Measurements from ENCODE around the gene ANKRD33.

The ANKRD33 gene

DNA sequence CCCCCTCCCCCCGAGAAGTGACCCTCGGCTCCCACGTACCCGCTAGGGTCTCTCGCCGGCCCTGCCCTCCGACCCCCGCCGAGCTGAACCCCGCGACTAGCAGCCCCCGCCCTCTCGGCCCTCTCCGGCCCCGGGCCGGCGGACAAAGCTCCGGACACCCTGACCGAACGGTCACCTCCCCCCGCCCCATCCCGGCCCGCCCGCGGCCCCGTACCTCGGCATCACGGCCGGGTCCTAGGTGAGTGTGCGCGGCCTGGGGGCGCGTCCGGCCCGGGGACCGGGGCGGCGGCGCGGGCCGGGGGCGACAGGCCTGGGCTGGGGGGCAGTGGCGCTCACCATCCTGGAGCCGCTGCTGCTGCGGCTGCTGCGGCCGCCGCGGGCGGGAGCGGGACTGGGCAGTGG is 39.6 kb upstream of the ANKRD33 start, which contains the start of gene FIGNL2:
TSS of gene FIGNL2 (minus strand) at position 393 of the 402 bp plus-strand sequence. CDS start 26,305 bp downstream, outside the sequence.
- Histone ChIP-seq H3K4me3 (ENCODE audit: low read depth, low read length) (peak within 1 kb of the TSS; percentile 80), H3K36me3 (ENCODE audit: control insufficient read depth, insufficient read depth, low read length) (peaks cover 4% of the 10 kb centered on the region), H3K9me3 (ENCODE audit: control insufficient read depth, insufficient read depth, low read length) (no peaks in the 10 kb centered on the region), H3K9ac (ENCODE audit: low read depth, low read length) (no peak within 1 kb of the TSS), H3K4me1 (ENCODE audit: control insufficient read depth, insufficient read depth, low read length) (peaks cover 24% of the 10 kb centered on the region), H3K27me3 (ENCODE audit: control insufficient read depth, insufficient read depth, low read length) (peaks cover 54% of the 10 kb centered on the region)

DNA sequence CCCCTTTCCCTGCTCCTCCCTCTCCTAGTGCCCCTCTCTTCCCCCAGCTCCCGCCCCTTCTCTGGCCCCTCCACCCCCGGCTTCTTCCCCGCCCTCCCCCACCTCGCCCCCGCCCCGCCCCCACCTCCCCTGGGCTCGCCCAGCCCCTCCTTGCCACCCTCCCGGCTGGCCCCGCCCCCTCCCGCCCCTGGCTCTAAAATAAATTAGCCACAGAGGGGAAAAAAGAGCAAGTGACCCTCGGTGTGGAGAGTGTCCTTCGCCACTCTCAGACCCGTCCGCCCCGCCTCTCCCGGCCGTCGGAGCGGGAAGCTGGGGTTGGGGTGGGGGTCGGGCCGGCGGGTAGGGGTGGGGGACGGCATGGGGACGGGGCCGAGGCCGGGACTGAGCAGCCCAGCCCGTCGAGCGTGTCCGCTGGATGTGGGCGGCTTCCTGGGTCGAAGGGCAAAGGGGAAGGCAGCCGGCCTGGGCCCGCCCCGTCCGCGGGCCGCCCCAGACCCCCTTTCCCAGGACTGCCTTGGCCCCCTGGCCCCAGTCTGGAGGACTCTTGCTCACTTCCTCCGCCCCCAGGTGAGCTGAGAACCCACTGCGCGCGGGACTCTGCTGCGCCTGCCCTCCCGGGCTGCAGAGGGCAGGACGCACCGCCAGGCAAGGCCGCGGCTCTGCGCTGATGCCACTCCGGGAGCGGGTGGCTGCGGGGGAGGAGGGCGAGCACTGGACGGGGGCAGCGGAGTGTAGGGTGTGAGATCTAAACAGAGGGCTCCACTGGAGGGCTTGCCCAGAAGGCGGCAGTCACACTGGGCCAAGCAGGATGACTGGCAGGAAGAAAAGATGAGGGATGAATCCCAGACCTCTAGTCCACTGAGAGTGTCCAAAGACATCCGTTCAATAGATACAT is 38.8 kb upstream of the ANKRD33 start:
- Histone ChIP-seq H3K36me3 (ENCODE audit: control insufficient read depth, insufficient read depth, low read length) (peaks cover 4% of the 10 kb centered on the region), H3K9me3 (ENCODE audit: control insufficient read depth, insufficient read depth, low read length) (no peaks in the 10 kb centered on the region), H3K4me3 (ENCODE audit: low read depth, low read length) (peak overlapping the region; percentile 59), H3K9ac (ENCODE audit: low read depth, low read length) (no peak overlapping the region), H3K27me3 (ENCODE audit: control insufficient read depth, insufficient read depth, low read length) (peaks cover 61% of the 10 kb centered on the region), H3K4me1 (ENCODE audit: control insufficient read depth, insufficient read depth, low read length) (peaks cover 24% of the 10 kb centered on the region)

DNA sequence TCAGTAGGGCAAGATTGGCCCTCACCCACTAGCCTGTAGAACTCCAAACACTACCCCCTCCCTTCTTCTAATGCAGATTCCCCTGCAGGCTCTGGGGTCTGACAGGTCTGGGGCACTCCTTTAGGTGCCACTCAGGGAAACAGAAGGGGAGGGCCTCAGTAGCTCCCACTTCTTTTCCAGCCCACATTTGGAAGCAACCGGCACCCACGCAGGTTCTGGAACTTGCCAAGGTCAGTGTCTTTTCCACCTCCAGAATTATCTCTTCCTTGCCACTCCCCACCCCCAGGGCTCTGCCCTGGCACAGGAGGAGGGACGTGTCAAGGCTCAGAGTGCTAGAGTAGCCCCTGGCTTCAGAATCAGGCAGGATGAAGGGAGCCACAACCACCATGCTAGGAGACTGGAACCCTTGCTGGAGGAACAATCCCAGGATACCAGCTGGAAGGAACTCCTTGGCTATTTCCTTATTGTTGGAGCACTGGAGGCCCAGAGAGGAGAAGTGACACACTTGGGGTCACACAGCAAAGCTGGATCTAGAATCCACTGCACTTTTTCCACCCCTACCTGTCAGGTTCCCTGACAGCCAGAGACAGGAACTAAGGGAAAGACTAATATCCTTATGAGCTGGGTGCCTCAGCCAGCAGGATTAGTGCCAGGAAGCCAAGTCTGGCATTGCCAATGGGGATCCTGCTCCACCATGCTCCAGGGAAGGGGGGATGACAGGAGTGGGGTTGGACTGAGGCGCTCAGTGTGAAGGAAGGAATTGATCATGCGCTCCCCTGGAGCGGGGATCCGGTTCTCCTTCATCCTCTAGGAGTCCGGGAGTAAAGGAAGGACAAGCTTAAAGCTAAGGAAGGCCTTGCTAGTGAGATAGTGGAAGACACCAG is 37.6 kb upstream of the ANKRD33 start:
- H3K27me3 ChIP-seq (ENCODE audit: control insufficient read depth, insufficient read depth, low read length) = peaks cover 56% of the 10 kb centered on the region
- H3K4me3 ChIP-seq (ENCODE audit: low read depth, low read length) = no peak overlapping the region
- H3K36me3 ChIP-seq (ENCODE audit: control insufficient read depth, insufficient read depth, low read length) = no peaks in the 10 kb centered on the region
- peaks cover 21% of the 10 kb centered on the region for H3K4me1 ChIP-seq (ENCODE audit: control insufficient read depth, insufficient read depth, low read length)
- no peaks in the 10 kb centered on the region for H3K9me3 ChIP-seq (ENCODE audit: control insufficient read depth, insufficient read depth, low read length)
- no peak overlapping the region for H3K9ac ChIP-seq (ENCODE audit: low read depth, low read length)

DNA sequence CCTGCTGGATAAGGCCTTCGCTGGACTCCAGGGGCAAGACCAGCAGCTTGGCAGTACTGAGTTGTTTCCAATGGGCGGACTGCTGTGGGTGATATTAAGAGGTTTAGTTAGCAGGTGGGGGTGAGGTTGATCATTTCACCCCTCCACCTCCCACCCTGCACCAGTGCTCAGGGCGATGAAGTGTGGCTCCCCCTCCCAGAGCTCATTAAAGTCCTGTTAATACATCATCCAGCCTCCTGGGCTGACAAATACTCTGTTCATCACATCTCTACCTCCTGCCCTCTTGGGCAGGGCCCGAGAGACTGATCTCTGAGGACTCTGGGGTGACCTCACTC is 37.0 kb upstream of the ANKRD33 start:
- H3K9ac ChIP-seq (ENCODE audit: low read depth, low read length) = no peak overlapping the region
- no peaks in the 10 kb centered on the region for H3K9me3 ChIP-seq (ENCODE audit: control insufficient read depth, insufficient read depth, low read length)
- no peak overlapping the region for H3K4me3 ChIP-seq (ENCODE audit: low read depth, low read length)
- H3K27me3 ChIP-seq (ENCODE audit: control insufficient read depth, insufficient read depth, low read length) = peaks cover 56% of the 10 kb centered on the region
- H3K36me3 ChIP-seq (ENCODE audit: control insufficient read depth, insufficient read depth, low read length) = no peaks in the 10 kb centered on the region
- peaks cover 18% of the 10 kb centered on the region for H3K4me1 ChIP-seq (ENCODE audit: control insufficient read depth, insufficient read depth, low read length)

DNA sequence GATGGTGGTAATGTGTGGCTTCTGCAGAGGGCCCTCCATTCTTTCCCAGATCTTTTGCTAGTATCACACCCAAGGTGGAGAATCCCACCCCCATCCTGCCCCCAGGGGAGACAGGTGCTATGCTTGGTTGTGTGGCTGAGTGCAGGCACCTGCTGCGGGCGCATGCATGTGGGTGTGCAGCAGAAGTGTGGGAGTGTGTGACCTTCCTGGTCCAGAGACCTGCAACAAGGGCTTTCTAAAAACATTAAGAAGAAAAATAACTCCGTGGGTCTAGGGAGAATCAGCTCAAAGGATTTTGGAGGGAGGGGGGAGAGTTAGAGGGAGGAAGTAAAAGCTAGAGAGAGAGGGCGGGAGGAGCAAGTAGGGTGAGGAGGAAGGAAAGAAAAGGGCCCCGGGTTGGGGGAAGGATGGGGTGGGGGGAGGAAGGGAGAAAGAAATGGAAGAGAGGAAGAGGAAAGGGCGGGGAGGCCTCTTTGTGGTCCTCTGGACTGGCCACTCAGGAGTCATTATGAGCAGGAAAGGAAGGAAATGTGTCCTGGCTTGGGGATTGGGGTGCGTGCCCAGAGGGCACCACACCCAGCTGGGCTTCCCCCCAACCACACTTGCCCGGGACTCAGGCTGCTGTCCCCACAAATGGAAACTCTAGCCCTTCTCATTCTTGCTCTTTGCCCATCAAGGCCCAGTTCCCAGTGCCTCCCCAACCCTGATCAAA is 36.3 kb upstream of the ANKRD33 start:
- Histone ChIP-seq H3K9ac (ENCODE audit: low read depth, low read length) (no peak overlapping the region), H3K4me1 (ENCODE audit: control insufficient read depth, insufficient read depth, low read length) (peaks cover 16% of the 10 kb centered on the region), H3K27me3 (ENCODE audit: control insufficient read depth, insufficient read depth, low read length) (peaks cover 57% of the 10 kb centered on the region), H3K9me3 (ENCODE audit: control insufficient read depth, insufficient read depth, low read length) (no peaks in the 10 kb centered on the region), H3K36me3 (ENCODE audit: control insufficient read depth, insufficient read depth, low read length) (no peaks in the 10 kb centered on the region), H3K4me3 (ENCODE audit: low read depth, low read length) (peak overlapping the region; percentile 8)

DNA sequence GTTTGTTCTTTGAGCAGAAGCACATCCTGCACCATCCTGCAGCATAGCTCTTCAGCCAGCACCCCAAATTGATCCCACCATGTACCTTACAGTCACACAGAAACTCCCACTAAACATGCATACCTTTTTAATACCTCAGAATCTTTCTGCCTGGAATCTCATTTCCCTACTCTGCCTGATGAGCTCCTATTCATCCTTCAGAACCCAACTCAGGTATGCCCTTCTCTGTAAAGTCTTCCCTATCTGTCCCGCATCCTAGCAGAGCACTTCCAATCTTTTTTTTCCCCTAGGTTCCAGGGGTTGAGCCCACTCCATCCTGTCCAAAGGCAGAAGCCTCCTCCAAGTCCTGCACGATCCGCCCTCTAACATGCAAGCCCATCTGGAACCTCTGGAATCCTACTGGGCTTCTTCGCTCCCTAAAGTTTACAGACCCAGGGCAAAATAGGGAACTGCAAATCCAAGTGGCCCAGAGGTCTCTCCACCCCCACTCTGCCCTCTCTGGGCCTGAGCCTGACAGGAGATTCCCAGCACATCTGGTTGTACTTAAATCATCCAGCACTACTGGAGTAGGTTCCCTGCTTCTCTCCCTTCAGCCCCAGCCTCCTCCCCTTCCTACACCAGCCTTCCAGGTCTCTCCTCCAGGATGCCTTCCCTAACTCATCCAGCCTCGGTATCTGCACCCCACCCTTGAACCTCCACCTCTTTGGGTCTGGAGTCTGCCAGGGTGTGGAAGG is 35.3 kb upstream of the ANKRD33 start:
- Histone ChIP-seq H3K4me1 (ENCODE audit: control insufficient read depth, insufficient read depth, low read length) (peaks cover 16% of the 10 kb centered on the region), H3K27me3 (ENCODE audit: control insufficient read depth, insufficient read depth, low read length) (peaks cover 66% of the 10 kb centered on the region), H3K4me3 (ENCODE audit: low read depth, low read length) (no peak overlapping the region), H3K9ac (ENCODE audit: low read depth, low read length) (no peak overlapping the region), H3K9me3 (ENCODE audit: control insufficient read depth, insufficient read depth, low read length) (no peaks in the 10 kb centered on the region), H3K36me3 (ENCODE audit: control insufficient read depth, insufficient read depth, low read length) (no peaks in the 10 kb centered on the region)

DNA sequence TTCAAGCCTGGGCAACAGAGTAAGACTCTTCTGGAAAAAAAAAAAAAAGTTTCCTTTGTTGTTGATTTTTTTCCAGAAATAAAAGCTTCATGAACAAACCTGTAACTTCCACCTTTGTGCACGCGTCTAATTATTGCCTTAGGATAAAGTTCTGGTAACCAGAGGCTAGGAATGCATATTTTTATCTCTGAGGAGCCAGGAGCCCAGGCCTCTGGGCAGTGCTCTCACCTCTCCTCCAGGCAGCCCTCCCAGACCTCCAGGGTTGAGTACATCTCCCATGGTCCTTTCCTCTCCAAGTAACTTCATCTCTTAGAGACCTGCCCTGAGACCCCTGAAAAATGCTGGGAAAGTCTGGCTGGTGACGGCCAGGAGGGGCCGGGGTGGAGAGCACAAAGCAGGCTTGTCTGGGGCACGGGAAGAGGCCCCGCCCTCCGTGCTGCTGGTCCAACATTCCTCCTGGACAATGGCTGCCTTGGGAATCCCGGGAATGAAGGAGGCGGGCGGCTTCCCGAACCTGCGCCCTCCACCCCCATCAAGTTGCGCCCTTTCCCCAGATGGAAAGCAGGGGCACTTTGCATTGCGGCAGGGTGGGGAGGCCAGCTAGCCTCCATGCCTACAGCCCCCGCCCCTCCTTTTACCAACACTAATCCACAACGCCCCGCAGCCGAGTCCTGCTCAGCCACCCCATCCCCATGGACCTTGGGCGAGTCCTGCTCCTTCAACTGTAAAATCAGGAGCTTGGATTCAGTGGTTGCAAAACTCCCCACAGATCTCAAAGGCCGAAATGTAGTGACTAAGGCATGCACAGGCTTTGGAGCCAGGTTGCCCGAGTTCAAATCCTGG is 32.1 kb upstream of the ANKRD33 start:
- H3K9me3 ChIP-seq (ENCODE audit: control insufficient read depth, insufficient read depth, low read length) = no peaks in the 10 kb centered on the region
- H3K4me3 ChIP-seq (ENCODE audit: low read depth, low read length) = peak overlapping the region; percentile 56
- peaks cover 7% of the 10 kb centered on the region for H3K4me1 ChIP-seq (ENCODE audit: control insufficient read depth, insufficient read depth, low read length)
- peak overlapping the region; percentile 54 for H3K9ac ChIP-seq (ENCODE audit: low read depth, low read length)
- peaks cover 55% of the 10 kb centered on the region for H3K27me3 ChIP-seq (ENCODE audit: control insufficient read depth, insufficient read depth, low read length)
- H3K36me3 ChIP-seq (ENCODE audit: control insufficient read depth, insufficient read depth, low read length) = no peaks in the 10 kb centered on the region

DNA sequence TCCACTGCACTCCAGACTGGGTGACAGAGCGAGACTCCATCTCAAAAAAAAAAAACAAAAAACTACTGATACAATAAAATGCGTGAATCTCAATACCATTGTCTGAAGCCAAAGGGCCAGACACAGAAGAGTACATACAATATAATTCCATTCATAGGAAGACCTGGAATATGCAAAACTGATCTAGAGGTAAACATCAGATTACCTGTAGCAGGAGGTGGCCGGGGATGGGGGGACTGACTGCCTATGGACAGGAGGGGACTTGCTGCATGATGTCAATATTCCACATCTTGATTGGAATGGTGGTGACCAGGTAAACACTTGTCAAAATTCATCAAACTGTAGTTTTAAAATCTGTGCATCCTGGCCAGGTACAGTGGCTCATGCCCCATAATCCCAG is 26.9 kb upstream of the ANKRD33 start:
- Histone ChIP-seq H3K27me3 (ENCODE audit: control insufficient read depth, insufficient read depth, low read length) (peaks cover 41% of the 10 kb centered on the region), H3K36me3 (ENCODE audit: control insufficient read depth, insufficient read depth, low read length) (no peaks in the 10 kb centered on the region), H3K9me3 (ENCODE audit: control insufficient read depth, insufficient read depth, low read length) (no peaks in the 10 kb centered on the region), H3K4me3 (ENCODE audit: low read depth, low read length) (no peak overlapping the region), H3K9ac (ENCODE audit: low read depth, low read length) (no peak overlapping the region), H3K4me1 (ENCODE audit: control insufficient read depth, insufficient read depth, low read length) (peaks cover 24% of the 10 kb centered on the region)

DNA sequence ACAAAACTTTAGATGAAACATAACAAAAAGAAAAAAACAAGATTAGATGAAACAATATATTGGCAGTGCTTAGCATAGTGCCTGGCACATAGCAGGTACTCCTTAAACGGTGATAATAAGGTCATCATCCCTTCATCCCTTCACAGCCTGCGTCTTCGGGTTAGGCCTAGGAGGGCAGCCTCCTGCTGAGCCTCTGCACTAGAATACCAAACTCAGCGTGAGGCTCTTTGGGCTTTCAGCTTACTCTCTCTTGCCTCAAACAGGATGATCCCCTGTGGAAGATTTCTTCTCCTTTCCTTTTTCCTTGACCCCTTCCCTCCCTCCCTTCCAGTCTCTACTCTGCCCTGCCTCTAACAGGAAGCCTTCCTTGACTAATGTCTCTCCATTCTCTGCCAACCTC is 25.0 kb upstream of the ANKRD33 start:
- Histone ChIP-seq H3K9ac (ENCODE audit: low read depth, low read length) (no peak overlapping the region), H3K36me3 (ENCODE audit: control insufficient read depth, insufficient read depth, low read length) (no peaks in the 10 kb centered on the region), H3K27me3 (ENCODE audit: control insufficient read depth, insufficient read depth, low read length) (peaks cover 38% of the 10 kb centered on the region), H3K9me3 (ENCODE audit: control insufficient read depth, insufficient read depth, low read length) (no peaks in the 10 kb centered on the region), H3K4me3 (ENCODE audit: low read depth, low read length) (peak overlapping the region; percentile 53), H3K4me1 (ENCODE audit: control insufficient read depth, insufficient read depth, low read length) (peaks cover 25% of the 10 kb centered on the region)

DNA sequence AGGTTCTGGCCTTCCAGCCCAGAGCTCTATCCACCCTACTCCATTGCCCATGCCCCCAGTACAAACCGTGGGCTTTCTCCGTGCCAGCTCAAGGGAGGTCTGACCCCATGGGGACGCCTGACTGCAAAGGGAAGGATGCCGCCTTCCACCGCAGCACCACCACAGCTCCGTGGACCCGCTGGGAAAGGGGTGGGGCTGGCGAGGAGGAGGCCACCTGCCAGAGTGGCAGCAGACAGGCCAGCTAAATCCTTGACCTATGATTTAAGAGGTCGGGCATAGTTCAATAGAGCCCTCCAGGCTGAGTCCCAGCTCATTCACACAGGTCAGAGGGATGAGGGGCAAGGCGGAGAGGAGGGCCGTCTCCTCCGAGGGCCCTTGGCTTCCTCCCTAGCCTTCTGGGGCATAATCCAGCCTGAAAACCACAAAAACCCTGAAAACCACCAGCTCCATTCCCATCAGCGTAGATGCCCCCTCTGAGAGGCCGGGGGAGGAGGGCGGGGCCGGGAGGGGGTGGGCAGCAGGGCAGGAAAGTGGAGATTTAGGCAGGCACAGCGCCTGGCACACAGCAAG is 24.5 kb upstream of the ANKRD33 start:
- Histone ChIP-seq H3K27me3 (ENCODE audit: control insufficient read depth, insufficient read depth, low read length) (peaks cover 43% of the 10 kb centered on the region), H3K9ac (ENCODE audit: low read depth, low read length) (no peak overlapping the region), H3K4me3 (ENCODE audit: low read depth, low read length) (peak overlapping the region; percentile 68), H3K4me1 (ENCODE audit: control insufficient read depth, insufficient read depth, low read length) (peaks cover 27% of the 10 kb centered on the region), H3K9me3 (ENCODE audit: control insufficient read depth, insufficient read depth, low read length) (no peaks in the 10 kb centered on the region), H3K36me3 (ENCODE audit: control insufficient read depth, insufficient read depth, low read length) (no peaks in the 10 kb centered on the region)
